Amniotic stem cell (primary cell): ENCODE measurements around the gene PDE4DIP.
"Not testable (repeated sequence)": the region's sequence is repeated elsewhere in the genome, so short reads cannot be mapped to it uniquely, and the experiment has no call there.

ENCODE experiments used
- DNase-seq: peaks from one replicate; lab custom pipeline; 2025; lab: John Stamatoyannopoulos, UW

PDE4DIP gene

GRCh38 chr1:148844220-148844619 lies at the start of gene PDE4DIP:
Gene PDE4DIP (plus strand): TSS chr1:148844428. CDS start chr1:148844775, 347 bp downstream.
- not testable (repeated sequence) for DNase-seq

DNA sequence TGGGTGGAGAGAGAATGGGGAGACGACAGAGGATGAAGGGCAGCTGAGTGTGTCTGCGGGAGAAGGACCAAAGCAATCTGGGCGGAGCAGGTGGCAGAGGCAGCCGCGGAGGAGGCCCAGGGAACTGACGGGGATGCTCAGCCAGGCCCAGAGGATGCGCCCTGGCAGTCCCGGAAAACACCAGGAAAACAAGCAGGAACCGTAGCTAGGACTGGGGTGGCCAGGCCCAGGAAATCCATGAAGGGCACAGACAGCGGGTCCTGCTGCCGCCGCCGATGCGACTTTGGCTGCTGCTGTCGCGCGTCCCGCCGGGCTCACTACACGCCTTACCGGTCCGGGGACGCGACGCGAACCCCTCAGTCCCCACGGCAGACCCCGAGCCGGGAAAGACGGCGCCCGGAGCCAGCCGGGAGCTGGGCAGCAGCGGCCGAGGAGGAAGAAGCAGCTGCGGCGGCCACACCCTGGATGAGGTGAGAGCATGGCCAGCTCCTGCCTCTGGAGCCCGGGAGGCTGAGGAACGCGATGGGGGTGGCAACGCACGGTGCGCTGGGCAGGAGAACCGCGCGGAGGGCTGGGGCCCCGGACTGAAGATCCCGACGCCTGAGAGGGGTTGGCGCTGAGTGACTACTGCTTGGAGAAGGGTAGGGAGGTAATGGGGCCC lies 35.8 kb upstream of the PDE4DIP start:
- not testable (repeated sequence) for DNase-seq

- not testable (repeated sequence) for DNase-seq
Measured at GRCh38 chr1:148808929-148809283, 35.3 kb upstream of the PDE4DIP start.

GRCh38 chr1:148822180-148822579 lies 22.0 kb upstream of the PDE4DIP start:
- DNase-seq: not testable (repeated sequence)

- DNase-seq: not testable (repeated sequence)
Measured at GRCh38 chr1:148823822-148824221, 20.4 kb upstream of the PDE4DIP start.

GRCh38 chr1:148825029-148825428 lies 19.2 kb upstream of the PDE4DIP start:
- DNase-seq: not testable (repeated sequence)

GRCh38 chr1:148828531-148828930 lies 15.7 kb upstream of the PDE4DIP start:
- not testable (repeated sequence) for DNase-seq

- not testable (repeated sequence) for DNase-seq
Measured at GRCh38 chr1:148828962-148829361, 15.3 kb upstream of the PDE4DIP start.

GRCh38 chr1:148829365-148829764 lies 14.9 kb upstream of the PDE4DIP start:
- not testable (repeated sequence) for DNase-seq

GRCh38 chr1:148841262-148841661 lies 3.0 kb upstream of the PDE4DIP start:
- DNase-seq: not testable (repeated sequence)

- not testable (repeated sequence) for DNase-seq
Measured at GRCh38 chr1:148844651-148845050, 423 bp downstream of the PDE4DIP start.

DNA sequence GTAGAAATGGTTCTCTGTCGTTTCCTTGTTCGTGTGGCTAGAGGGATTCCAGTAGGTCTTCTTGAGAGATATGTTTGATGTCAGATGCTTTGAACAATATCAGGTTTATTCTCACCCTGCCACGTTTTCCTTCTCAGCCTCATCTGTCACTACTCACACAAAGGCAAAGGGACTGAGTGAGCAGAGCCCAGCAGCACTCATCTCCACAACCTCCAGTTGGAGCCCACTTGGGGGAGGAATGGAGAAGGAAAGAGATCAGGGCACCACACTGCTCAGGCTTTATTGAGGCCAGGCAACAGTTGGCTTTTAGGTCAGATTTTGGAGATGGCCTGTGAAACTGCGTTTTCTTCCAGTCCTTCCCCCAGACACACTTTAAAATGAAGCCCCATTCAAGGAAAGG lies 840 bp downstream of the PDE4DIP start:
- not testable (repeated sequence) for DNase-seq

DNA sequence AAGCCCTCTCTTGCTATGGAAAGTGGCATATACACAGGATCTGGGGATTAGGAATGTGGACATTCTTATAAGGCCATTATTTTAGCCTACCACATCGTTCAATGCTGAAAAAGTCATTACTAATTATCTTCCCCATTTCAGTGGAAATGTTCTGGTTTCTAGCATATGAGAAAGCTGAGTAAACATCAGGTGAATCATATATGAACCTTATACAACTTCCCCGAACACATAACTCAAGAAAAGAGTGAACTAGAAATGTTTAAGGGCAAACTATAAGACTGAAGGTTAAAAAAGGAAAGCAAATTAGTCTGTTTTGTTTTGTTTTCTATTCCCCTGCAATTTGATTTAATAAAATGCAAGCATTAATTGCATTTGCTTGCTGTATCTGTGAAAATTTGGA lies 6.1 kb downstream of the PDE4DIP start:
- DNase-seq: not testable (repeated sequence)

DNA sequence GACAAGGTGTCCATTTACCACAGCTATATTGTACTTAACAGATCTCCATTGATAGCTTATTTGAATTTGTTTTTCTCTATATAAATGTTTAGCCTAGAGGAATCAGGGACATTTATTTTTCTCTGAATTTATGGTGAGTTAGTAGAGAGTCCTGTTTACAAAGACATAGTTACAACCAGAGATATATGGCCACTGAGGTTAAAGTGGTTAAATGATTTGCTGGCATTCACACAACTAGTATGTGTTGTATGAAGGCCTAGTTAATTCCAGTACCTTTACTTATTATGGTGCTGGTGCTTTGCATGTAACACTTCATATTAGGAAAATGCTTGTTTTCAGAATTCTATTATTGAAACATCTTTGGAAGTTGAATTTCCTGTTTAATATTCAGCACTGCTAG lies 6.6 kb downstream of the PDE4DIP start:
- not testable (repeated sequence) for DNase-seq

- DNase-seq: not testable (repeated sequence)
Measured at GRCh38 chr1:148851684-148852083, 7.5 kb downstream of the PDE4DIP start.

DNA sequence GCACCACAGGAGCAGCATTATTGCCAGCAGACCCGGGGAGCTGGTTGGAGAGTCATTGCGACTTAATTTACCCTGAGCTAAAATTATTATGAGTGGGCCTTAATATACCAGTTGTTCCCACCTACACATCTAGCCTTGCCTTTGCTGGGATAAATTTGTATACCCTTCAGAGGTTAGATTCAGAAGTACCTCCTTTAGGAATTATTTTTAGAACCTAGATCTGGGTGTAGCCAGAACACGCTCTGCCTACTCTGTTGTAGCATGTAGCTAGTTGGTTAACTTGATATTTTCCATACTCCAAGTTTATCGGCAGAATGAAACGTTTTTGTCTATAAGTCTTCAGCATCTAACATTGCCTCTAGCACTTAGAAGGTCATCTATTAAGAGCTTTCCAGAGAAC lies 9.1 kb downstream of the PDE4DIP start:
- DNase-seq: not testable (repeated sequence)

- not testable (repeated sequence) for DNase-seq
Measured at GRCh38 chr1:148854063-148854462, 9.8 kb downstream of the PDE4DIP start.

GRCh38 chr1:148855367-148855766 lies 11.1 kb downstream of the PDE4DIP start:
- not testable (repeated sequence) for DNase-seq

GRCh38 chr1:148860049-148860448 lies 15.8 kb downstream of the PDE4DIP start:
- DNase-seq: not testable (repeated sequence)

DNA sequence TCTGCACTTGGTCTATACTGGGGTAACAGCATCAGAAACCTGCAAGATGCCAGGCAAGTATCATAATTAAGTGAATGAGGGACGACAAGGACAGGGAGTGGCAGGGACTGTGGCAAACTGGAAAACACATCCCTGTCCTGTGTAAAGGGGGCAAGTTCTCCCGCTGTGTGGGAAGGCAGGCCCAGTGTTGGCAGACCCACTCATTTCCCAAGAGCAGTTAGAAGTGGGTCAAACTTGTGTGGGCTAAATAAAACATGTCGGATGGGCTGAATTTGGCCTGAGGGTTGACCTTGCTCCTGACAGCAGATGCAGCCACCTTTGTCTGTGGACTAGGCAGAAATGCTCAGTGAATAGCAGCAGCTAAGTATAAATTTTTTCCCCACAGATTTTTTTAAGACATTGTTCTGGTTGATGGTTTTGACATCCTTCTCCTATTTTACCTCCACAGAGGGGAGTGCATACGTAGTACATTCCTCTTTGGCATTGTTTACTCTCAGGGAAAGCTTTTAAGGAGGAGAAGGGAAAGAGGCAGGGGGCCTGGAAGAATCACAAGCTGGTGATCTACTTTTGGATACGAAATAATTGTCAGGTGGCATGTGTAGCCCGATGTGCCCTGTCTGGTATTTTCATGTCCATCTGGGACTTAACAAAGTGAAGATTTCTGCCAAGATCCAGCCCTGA lies 16.5 kb downstream of the PDE4DIP start:
- not testable (repeated sequence) for DNase-seq

GRCh38 chr1:148862590-148862989 lies 18.4 kb downstream of the PDE4DIP start:
- DNase-seq: not testable (repeated sequence)

DNA sequence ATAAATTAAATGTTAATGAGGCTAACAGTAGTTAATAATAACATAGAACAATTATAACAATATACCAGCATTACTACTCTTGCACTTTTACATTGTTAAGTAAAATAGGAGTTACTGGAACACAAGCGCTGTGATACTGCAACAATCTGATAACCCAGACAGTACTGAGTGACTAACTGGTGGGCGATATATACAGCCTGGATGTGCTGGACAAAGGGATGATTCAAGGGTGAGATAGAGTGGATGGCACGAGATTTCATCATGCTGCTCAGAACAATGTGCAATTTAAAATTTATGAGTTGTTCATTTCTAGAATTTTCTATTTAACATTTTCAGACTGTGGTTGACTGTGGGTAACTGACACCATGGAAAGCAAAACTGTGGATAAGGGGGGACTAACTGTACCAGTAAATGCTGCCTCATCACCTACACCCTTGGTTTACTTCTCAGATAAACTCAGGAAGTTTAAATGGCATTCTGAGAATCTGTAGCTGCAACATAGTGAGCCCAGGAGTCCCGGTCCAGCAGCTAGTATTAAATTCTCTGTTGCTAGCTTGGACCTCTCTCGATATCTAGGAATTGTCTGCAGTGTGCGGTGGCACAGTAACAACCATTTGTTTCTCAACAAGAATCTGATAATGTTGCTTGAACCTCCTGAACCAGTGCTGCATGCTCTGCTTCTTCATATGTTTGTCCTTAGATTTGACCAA lies 24.9 kb downstream of the PDE4DIP start:
- DNase-seq: not testable (repeated sequence)

DNA sequence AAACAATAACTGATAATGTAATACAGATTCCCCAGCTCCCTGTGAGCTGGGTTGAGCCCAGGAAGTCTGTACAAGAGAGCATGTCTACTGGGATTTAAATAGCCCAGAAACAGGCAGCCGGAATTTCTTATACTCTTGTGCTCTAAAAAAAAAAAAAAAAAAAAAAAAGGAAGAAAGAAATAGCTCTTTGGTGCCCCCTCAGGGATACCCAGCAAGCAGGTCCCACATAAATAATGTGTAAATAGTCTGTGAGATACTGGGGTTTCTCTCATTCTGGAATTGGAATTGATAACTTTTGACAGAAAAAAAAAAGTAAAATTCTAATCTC lies 25.4 kb downstream of the PDE4DIP start:
- DNase-seq: not testable (repeated sequence)
